ENCODE data around the gene SEZ6. TPM values are rescaled to one million over a fixed set of nuclear protein-coding genes. Genes with fewer than 3 reads are reported as not detected.

The SEZ6 gene
- total RNA-seq, 2 experiments from 2014 or later: 0.31 TPM; not detected in 1

DNA sequence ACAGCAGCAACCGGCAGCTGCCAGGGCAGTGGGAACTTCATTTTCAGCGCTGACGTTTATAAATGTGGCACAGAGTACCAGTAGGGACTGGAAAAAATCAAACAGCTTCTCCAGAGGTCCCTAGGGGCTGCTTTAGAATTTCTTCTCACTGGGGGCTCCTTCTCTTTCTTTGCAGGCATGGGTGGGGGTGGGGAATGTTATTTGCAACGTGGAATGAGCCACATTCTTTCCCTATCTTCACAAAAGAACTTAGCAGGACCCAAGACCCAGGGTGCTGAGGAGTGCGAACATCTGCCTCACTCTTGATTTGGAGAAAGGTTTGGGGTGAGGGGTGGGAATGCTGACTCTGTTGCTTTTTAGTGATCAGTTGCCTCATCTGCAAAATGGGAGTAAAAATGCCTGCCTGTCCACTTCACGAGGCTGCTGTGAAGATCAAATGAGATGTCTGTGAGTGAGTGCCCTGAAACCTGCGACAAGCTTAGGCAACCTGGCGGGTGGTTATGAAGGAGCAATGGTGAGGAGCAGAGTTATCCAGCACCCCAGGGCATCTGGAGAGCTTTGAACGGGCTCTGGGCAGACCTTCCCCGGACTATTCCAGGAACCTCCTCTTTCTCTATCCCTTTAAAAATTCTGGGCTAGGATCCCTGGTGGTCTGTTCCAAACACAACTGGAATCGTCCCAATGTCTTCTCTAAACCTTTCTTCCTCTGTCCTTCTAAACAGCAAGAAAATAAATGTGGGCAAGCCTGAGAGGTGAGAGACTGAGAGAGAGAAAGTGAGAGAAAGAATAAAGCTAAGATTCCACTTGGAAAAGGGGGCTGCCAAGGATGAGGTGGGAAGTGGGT lies 26.4 kb upstream of the SEZ6 start:
- TF ChIP-seq, protein P1, sequence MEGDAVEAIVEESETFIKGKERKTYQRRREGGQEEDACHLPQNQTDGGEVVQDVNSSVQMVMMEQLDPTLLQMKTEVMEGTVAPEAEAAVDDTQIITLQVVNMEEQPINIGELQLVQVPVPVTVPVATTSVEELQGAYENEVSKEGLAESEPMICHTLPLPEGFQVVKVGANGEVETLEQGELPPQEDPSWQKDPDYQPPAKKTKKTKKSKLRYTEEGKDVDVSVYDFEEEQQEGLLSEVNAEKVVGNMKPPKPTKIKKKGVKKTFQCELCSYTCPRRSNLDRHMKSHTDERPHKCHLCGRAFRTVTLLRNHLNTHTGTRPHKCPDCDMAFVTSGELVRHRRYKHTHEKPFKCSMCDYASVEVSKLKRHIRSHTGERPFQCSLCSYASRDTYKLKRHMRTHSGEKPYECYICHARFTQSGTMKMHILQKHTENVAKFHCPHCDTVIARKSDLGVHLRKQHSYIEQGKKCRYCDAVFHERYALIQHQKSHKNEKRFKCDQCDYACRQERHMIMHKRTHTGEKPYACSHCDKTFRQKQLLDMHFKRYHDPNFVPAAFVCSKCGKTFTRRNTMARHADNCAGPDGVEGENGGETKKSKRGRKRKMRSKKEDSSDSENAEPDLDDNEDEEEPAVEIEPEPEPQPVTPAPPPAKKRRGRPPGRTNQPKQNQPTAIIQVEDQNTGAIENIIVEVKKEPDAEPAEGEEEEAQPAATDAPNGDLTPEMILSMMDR (IDR thresholded peaks at IDR 0.05): no peak
- H3K27me3 Mint-ChIP-seq: peaks cover 46% of the 10 kb centered on the region
- no peaks in the 10 kb centered on the region for H3K4me1 Mint-ChIP-seq (ENCODE audit: low read depth)
- POLR2A ChIA-PET: no interaction called here
- no peak overlapping the region for H3K27ac Mint-ChIP-seq
- peaks cover 18 to 25% of the 10 kb centered on the region in 2 experiments for H3K27me3 ChIP-seq (ENCODE audit: control insufficient read depth in 1 of 2, insufficient read depth in 2 of 2, low read length in 2 of 2)
- no peaks in the 10 kb centered on the region for H3K36me3 ChIP-seq (ENCODE audit: insufficient read depth, low read length)
- H3K4me3 Mint-ChIP-seq: no peak overlapping the region
- H3K27ac ChIP-seq (ENCODE audit: low read depth in 1 of 2, low read length in 2 of 2): no peak overlapping the region
- ATAC-seq (ENCODE audit: poor library complexity) (no peak), DNase-seq (no peak)
- intact Hi-C loops (cut with DNase I, micrococcal nuclease): no loop called here
- H3K9me3 ChIP-seq (ENCODE audit: control insufficient read depth in 1 of 2, insufficient read depth in 1 of 2, low read length in 2 of 2): no peaks in the 10 kb centered on the region
- no peak overlapping the region for H3K4me3 ChIP-seq (ENCODE audit: low read length)
- H3K9me3 Mint-ChIP-seq: peaks cover 7% of the 10 kb centered on the region
- CTCF ChIA-PET: interaction anchor here (0.7 kb wide), 1 partner anchor 86 kb away, joined by 3 read pairs; no protein-coding TSS in a partner anchor
- no peaks in the 10 kb centered on the region for H3K36me3 Mint-ChIP-seq (ENCODE audit: low read depth)
- H3K4me1 ChIP-seq (ENCODE audit: insufficient read depth, low read length): no peaks in the 10 kb centered on the region

DNA sequence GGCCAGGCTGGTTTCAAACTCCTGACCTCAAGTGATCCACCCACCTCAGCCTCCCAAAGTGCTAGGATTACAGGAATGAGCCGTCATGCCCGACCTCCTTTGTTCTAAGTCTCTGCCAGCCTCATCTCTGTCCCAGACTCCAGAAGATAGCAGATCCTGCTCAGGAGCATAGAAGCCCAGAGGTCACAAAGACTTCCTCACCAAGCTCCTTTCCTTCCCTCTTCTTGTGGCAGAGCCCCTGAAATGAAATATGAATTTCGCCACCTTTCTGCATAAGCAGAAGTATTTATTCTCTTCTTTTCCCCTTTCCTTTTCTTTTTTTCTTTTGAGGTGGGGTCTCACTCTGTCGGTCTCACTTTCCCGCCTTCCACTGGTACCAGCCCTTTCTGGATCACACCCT lies 25.7 kb upstream of the SEZ6 start:
- intact Hi-C loops (cut with DNase I, micrococcal nuclease): no loop called here
- H3K9me3 ChIP-seq (ENCODE audit: control insufficient read depth in 1 of 2, insufficient read depth in 1 of 2, low read length in 2 of 2): no peaks in the 10 kb centered on the region
- H3K4me3 ChIP-seq (ENCODE audit: low read length): no peak overlapping the region
- no peak for ATAC-seq (ENCODE audit: poor library complexity)
- H3K27me3 Mint-ChIP-seq: peaks cover 50% of the 10 kb centered on the region
- no peaks in the 10 kb centered on the region for H3K4me1 ChIP-seq (ENCODE audit: insufficient read depth, low read length)
- no peak overlapping the region for H3K4me3 Mint-ChIP-seq
- peaks cover 18 to 27% of the 10 kb centered on the region in 2 experiments for H3K27me3 ChIP-seq (ENCODE audit: control insufficient read depth in 1 of 2, insufficient read depth in 2 of 2, low read length in 2 of 2)
- ChIA-PET CTCF (interaction anchor here (0.7 kb wide), 1 partner anchor 85 kb away, joined by 3 read pairs; no protein-coding TSS in a partner anchor), POLR2A (no interaction called here)
- peaks cover 7% of the 10 kb centered on the region for H3K9me3 Mint-ChIP-seq
- H3K4me1 Mint-ChIP-seq (ENCODE audit: low read depth): no peaks in the 10 kb centered on the region
- no peak overlapping the region for H3K27ac Mint-ChIP-seq
- DNase-seq: no peak
- no peaks in the 10 kb centered on the region for H3K36me3 ChIP-seq (ENCODE audit: insufficient read depth, low read length)
- TF ChIP-seq, protein P1 (IDR thresholded peaks at IDR 0.05): no peak
- no peaks in the 10 kb centered on the region for H3K36me3 Mint-ChIP-seq (ENCODE audit: low read depth)
- H3K27ac ChIP-seq (ENCODE audit: low read depth in 1 of 2, low read length in 2 of 2): no peak overlapping the region

DNA sequence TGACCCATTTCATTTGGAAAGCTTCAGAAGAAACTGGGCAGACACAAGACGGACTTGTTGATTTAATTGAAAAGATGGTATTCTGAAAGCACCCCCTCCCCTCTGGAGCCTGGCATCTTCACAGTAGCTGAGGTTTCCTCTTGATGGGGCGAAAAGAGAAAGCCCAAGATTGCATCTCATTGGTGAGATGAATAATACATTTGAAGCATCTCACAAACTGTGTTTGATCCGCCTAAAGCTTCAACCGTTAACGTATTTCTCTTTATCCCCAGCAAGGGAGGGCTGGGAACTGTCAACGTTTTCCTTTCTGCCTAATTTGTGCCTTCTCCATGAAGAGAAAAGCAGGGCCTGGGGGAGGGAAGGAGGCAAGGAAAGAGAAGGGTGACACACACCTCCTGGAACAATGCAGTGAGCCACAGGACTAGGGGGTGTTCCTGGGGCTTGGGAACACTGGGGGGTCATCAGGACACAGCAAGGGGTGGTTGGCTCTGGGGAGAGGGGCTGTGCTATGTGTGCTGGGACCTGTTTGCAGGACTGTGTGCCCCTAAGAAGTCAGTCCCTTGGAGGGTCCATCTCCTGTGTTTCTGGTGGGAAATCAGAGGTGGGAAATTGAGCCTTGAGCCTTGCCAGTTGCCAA lies 18.6 kb upstream of the SEZ6 start:
- Histone ChIP-seq H3K4me3 (ENCODE audit: low read length) (no peak overlapping the region), H3K27me3 (ENCODE audit: control insufficient read depth in 1 of 2, insufficient read depth in 2 of 2, low read length in 2 of 2) (peaks cover 21 to 29% of the 10 kb centered on the region in 2 experiments), H3K36me3 (ENCODE audit: insufficient read depth, low read length) (no peaks in the 10 kb centered on the region), H3K4me1 (ENCODE audit: insufficient read depth, low read length) (peaks cover 7% of the 10 kb centered on the region), H3K27ac (ENCODE audit: low read depth in 1 of 2, low read length in 2 of 2) (no peak overlapping the region), H3K9me3 (ENCODE audit: control insufficient read depth in 1 of 2, insufficient read depth in 1 of 2, low read length in 2 of 2) (no peaks in the 10 kb centered on the region)
- no peaks in the 10 kb centered on the region for H3K4me1 Mint-ChIP-seq (ENCODE audit: low read depth)
- intact Hi-C loops (cut with DNase I, micrococcal nuclease): no loop called here
- no peak for ATAC-seq (ENCODE audit: poor library complexity)
- H3K27ac Mint-ChIP-seq: no peak overlapping the region
- H3K4me3 Mint-ChIP-seq: no peak overlapping the region
- ChIA-PET CTCF (no interaction called here), POLR2A (no interaction called here)
- H3K36me3 Mint-ChIP-seq (ENCODE audit: low read depth): no peaks in the 10 kb centered on the region
- DNase-seq: no peak
- TF ChIP-seq, protein P1 (IDR thresholded peaks at IDR 0.05): no peak
- peaks cover 69% of the 10 kb centered on the region for H3K27me3 Mint-ChIP-seq
- no peaks in the 10 kb centered on the region for H3K9me3 Mint-ChIP-seq

Measured in CD4-positive, alpha-beta T cell (primary cell).